GM19324 (cell line): ENCODE results near the gene LMOD1.
"Not testable (repeated sequence)": the region's sequence is repeated elsewhere in the genome, so short reads cannot be mapped to it uniquely, and the experiment has no call there.

Experiments used
- ATAC-seq: cut with Tn5 transposase; IDR thresholded peaks from one replicate; pipeline ENCODE4 v1.9.1; 2021; ENCODE audit warnings: mild to moderate bottlenecking, moderate library complexity; ENCODE audit not compliant: unreplicated experiment, low FRiP score

Gene LMOD1

GRCh38 chr1:201946224-201946908 lies at the start of gene LMOD1:
Gene LMOD1 (minus strand): TSS chr1:201946548. CDS start chr1:201946340, 208 bp downstream.
- no peak for ATAC-seq

DNA sequence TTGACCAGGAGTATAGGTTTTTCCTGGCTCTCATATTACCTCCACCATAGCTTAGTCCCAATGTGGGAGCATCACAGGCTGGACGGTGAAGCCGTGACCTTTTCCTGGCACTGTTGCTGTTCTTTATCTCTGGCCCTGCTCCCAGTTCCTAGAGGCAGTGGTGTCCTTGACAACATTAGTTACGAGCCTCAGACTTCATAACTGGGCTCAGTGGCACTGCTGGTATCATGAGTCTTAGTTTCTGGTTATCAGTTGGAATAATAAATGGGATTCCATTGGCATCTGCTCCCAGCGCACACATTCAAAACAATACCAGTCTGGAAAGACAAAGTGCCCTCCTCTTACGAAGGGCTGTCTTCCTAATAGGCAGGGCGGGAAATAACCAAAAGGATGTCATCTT lies 44.1 kb upstream of the LMOD1 start:
- no peak for ATAC-seq

- ATAC-seq, result no peak
Observed at GRCh38 chr1:201989354-201990128, 43.2 kb upstream of the LMOD1 start.

DNA sequence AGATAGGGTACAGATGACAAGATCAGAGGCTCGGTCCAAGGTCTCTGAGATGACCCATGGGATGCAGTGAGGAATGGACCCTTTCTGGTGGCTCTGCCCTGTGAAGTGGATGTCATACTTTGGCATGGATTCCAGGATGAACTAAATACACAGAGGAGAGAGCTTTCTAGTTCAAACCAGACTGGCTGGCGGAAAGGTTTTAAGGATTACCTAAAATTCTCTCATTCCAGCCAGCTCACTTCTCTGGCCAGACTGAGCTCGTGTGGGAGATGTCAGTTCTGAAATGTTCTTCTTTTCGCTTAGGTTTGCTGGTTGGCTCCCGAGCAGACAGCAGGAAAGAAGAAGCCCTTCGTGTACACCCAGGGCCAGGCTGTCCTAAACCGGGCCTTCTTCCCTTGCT lies 42.3 kb upstream of the LMOD1 start:
- ATAC-seq, result no peak

- no peak for ATAC-seq
Observed at GRCh38 chr1:201985355-201985754, 39.0 kb upstream of the LMOD1 start.

GRCh38 chr1:201984446-201984845 lies 38.1 kb upstream of the LMOD1 start:
- ATAC-seq, result no peak

DNA sequence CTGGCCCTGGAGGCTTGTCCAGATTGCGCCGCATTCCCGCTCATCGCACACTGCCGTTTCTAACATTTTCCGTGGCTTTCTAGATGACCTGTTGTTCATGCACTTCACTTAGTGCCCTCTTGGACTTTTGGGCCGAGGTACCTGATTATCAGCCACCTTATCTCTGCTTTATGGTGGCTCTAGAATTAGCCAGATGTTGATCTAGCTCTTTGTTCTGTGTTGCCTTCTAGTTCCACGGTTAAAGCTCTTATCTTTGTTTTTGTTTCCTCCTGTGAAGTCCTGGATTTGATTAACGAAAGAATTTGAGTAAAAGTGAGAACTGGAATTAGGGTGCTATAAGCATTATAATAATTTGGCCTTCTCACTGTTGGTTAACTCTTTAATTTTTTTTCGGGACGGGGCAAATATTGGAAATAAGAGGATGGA lies 37.0 kb upstream of the LMOD1 start:
- ATAC-seq, result no peak

DNA sequence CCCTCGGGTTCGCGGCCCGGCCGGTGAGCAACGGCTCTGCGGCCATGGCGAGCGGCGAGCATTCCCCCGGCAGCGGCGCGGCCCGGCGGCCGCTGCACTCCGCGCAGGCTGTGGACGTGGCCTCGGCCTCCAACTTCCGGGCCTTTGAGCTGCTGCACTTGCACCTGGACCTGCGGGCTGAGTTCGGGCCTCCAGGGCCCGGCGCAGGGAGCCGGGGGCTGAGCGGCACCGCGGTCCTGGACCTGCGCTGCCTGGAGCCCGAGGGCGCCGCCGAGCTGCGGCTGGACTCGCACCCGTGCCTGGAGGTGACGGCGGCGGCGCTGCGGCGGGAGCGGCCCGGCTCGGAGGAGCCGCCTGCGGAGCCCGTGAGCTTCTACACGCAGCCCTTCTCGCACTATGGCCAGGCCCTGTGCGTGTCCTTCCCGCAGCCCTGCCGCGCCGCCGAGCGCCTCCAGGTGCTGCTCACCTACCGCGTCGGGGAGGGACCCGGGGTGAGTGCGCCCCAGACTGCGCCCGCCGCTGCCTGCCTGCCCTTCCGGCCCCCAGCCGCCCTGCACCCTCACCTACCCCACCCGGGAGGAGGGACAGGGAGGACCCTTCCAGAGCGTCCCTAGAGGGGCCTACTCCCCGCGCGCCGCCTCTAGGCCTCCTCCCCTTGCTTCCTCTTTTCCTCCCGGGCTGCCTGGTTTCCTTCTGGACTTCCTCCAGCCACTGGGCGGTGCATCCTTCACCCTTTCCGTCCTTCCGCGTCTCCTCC lies 36.5 kb upstream of the LMOD1 start, which contains the start of gene RNPEP:
TSS of gene RNPEP (plus strand) at position 26 of the 757 bp plus-strand sequence. CDS start at position 45, 19 bp downstream.
- peak; percentile 77 for ATAC-seq

GRCh38 chr1:201982082-201982622 lies 35.8 kb upstream of the LMOD1 start:
- ATAC-seq, result no peak

DNA sequence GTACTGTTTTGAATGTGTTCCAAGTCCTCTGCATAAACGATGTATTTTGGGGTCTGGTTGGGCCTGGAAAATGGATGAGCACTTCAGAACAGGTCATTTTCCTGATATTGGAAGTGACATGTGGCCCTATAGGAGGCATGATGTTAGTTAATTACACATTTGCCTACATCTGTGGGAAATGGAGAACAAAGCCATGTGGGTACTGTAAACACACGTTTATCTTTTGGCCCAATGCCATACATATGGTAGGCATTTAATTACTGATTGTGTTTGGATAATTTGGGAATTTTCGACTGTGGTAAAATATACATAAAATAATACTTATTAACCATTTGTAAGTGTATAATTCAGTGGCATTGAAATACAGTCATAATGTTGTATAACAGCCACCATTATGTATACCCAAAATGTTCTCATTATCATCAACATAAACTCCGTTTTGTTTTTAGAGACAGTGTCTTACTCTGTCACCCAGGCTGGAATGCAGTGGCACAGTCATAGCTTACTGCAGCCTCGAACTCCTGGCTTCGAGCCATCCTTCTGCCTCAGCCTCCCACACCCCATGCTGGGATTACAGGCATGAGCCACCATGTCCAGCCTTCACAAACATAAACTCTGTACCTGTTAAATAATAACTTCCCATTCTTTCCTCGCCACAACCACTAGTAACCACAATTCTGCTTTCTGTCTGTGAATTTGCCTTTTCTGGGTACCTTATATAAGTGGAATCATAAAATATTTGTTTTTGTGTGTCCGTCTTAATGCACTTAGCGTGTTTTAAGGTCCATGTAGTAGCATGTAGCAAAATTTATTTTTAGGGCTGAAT lies 24.2 kb upstream of the LMOD1 start:
- ATAC-seq, result no peak

- ATAC-seq, result no peak
Observed at GRCh38 chr1:201968202-201968925, 22.0 kb upstream of the LMOD1 start.

DNA sequence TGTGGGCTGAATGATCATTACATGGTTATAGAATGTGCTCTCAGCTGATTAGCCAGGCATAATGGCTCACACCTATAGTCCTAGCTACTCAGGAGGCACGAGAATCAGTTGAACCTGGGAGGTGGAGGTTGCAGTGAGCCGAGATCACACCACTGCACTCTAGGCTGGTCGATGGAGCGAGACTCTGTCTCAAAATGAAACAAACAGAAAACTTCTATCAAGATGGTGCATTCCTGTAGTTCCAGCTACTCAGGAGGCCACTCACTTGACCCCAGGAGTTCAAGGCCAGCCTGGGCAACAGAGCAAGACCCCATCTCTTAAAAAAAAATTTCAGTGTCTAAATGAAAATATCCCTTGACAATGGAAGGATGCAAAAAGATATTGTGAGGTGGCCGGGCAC lies 19.8 kb upstream of the LMOD1 start:
- no peak for ATAC-seq

GRCh38 chr1:201964261-201964660 lies 17.9 kb upstream of the LMOD1 start:
- no peak for ATAC-seq

- ATAC-seq, result not testable (repeated sequence)
Observed at GRCh38 chr1:201962382-201962781, 16.0 kb upstream of the LMOD1 start.

- ATAC-seq, result no peak
Observed at GRCh38 chr1:201958348-201958747, 12.0 kb upstream of the LMOD1 start.

DNA sequence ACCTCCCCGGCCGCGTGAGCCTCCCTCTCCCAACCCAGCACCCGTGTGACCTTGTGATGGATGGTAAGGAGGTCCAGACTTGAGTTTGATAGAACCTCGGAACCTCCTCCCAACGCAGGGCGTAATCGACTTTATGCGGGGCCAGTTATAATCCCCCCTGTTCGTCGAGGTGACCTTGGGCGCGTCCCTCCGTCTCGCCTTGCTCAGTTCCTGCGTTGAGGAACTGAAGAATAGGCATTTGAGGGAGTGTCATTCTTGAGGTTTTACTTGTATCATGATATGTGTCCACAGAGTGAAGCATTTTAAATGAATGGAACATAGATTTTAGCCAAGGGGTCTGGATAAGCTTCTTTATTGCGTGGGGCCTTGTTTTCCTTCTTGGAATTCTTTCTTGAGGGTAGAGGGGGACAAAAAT lies 9.4 kb upstream of the LMOD1 start:
- no peak for ATAC-seq

- peak; percentile 100 for ATAC-seq
Observed at GRCh38 chr1:201955009-201955728, 8.8 kb upstream of the LMOD1 start, which contains the start of gene TIMM17A. Gene TIMM17A (plus strand): TSS chr1:201955503. CDS start chr1:201955527, 24 bp downstream.

DNA sequence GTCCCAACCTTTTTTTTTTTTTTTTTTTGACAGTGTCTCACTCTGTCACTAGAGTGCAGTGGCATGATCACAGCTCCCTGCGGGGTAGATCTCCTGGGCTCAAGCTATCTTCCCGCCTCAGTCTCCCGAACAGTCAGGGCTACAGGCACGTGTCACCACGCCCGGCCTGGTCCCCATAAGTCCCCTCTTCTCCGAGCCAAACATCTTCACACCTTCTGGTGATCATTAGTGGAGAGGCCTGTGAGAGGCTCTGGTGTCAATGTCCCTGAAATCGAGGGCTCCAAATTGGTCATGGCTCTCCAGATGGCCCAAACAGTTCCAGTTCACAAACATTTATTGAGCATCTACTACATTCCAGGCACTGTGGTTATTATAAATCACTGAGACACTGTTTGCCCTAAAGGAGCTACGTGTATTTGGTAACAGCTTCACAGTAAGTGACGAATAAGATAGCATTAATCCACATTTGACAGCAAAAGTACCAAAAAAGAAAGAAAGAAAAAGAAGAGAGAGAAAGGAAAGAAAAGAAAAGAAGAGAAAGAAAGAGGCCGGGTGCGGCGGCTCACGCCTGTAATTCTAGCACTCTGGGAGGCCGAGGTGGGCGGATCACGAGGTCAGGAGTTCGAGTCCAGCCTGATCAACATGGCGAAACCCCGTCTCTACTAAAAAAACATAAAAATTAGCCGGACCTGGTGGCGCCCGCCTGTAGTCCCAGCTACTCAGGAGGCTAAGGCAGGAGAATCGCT lies 8.1 kb upstream of the LMOD1 start:
- no peak for ATAC-seq
